Activated CD4-positive, alpha-beta T cell treated with anti-CD3 and anti-CD28 coated beads for 4 hours (primary cell): Measurements from ENCODE around the gene TP53I11.
A peak's percentile ranks its signal among the peaks of the same experiment; 100 is the strongest.

ENCODE experiments used
- DNase-seq, 2 donors: peaks; one replicate each; pipeline ENCODE4 v3.0.0-alpha.2; 2020

The TP53I11 gene

GRCh38 chr11:44938066-44938691, 12.5 kb downstream of the TP53I11 start:
- no peak for DNase-seq

GRCh38 chr11:44936951-44937543, 13.6 kb downstream of the TP53I11 start:
- no peak for DNase-seq

- peak; percentile 75 to 84 for DNase-seq
Measured at GRCh38 chr11:44936525-44936924, 14.2 kb downstream of the TP53I11 start.

- DNase-seq: no peak
Measured at GRCh38 chr11:44934735-44935250, 15.9 kb downstream of the TP53I11 start.

GRCh38 chr11:44934110-44934509, 16.6 kb downstream of the TP53I11 start:
- DNase-seq: no peak

- no peak for DNase-seq
Measured at GRCh38 chr11:44931466-44931865, 19.2 kb downstream of the TP53I11 start.

- DNase-seq: no peak
Measured at GRCh38 chr11:44930588-44931302, 19.9 kb downstream of the TP53I11 start.

GRCh38 chr11:44928816-44929215, 21.9 kb downstream of the TP53I11 start:
- DNase-seq: no peak

- no peak for DNase-seq
Measured at GRCh38 chr11:44928144-44928543, 22.5 kb downstream of the TP53I11 start.

GRCh38 chr11:44927174-44927661, 23.5 kb downstream of the TP53I11 start:
- DNase-seq: peak; percentile 55 to 57

GRCh38 chr11:44926036-44926435, 24.6 kb downstream of the TP53I11 start:
- DNase-seq: no peak

GRCh38 chr11:44923806-44924205, 26.9 kb downstream of the TP53I11 start:
- no peak for DNase-seq

GRCh38 chr11:44923115-44923514, 27.6 kb downstream of the TP53I11 start:
- no peak for DNase-seq

- DNase-seq: no peak
Measured at GRCh38 chr11:44920451-44920850, 30.2 kb downstream of the TP53I11 start.

GRCh38 chr11:44917741-44918140, 32.9 kb downstream of the TP53I11 start:
- no peak for DNase-seq

- DNase-seq: no peak
Measured at GRCh38 chr11:44916801-44917385, 33.8 kb downstream of the TP53I11 start.

GRCh38 chr11:44916331-44916730, 34.4 kb downstream of the TP53I11 start:
- DNase-seq: no peak

GRCh38 chr11:44915621-44916020, 35.1 kb downstream of the TP53I11 start:
- DNase-seq: no peak

GRCh38 chr11:44915004-44915403, 35.7 kb downstream of the TP53I11 start:
- no peak for DNase-seq

GRCh38 chr11:44914105-44914504, 36.6 kb downstream of the TP53I11 start:
- DNase-seq: no peak

- no peak for DNase-seq
Measured at GRCh38 chr11:44913502-44913901, 37.2 kb downstream of the TP53I11 start.

- DNase-seq: no peak
Measured at GRCh38 chr11:44912270-44912987, 38.3 kb downstream of the TP53I11 start.
